Keratinocyte (primary cell): ENCODE results near the gene DIP2C. TPM values are rescaled to one million over a fixed set of nuclear protein-coding genes. Genes with fewer than 3 reads are reported as not detected.

ENCODE experiments used
- DNase-seq: peaks from one replicate; pipeline ENCODE4 v3.0.0-alpha.2; 2011; ENCODE audit warnings: low read depth, missing footprints, low spot score
- FAIRE-seq: peaks from 2 replicates; lab custom pipeline; 2011; peaks lifted over from hg19 to GRCh38; lab: Jason Lieb, UNC
- H2AFZ ChIP-seq: 2 replicates; pipeline ENCODE4 v1.6.0; 2012; ENCODE audit warnings: low read length, control low read depth, inconsistent platforms; ENCODE audit not compliant: control insufficient read depth
- H3K27ac ChIP-seq: 2 replicates; pipeline ENCODE4 v1.5.1; 2011; ENCODE audit warnings: low read length; ENCODE audit not compliant: control insufficient read depth, insufficient read depth
- H3K27me3 ChIP-seq: 3 replicates; pipeline ENCODE4 v1.6.0; 2011; ENCODE audit warnings: low read length; ENCODE audit not compliant: control insufficient read depth, insufficient read depth; ENCODE audit errors: extremely low read depth
- H3K36me3 ChIP-seq, 2 experiments: 2 replicates in 1 of 2; 3 replicates in 1 of 2; pipeline ENCODE4 v1.5.1; 2011; ENCODE audit warnings: low read length in 2 of 2, mild to moderate bottlenecking in 1 of 2; ENCODE audit not compliant: control insufficient read depth in 2 of 2, insufficient read depth in 2 of 2; ENCODE audit errors: extremely low read depth in 1 of 2
- H3K4me1 ChIP-seq: 3 replicates; pipeline ENCODE4 v1.5.1; 2011; ENCODE audit warnings: low read length; ENCODE audit not compliant: control insufficient read depth, insufficient read depth; ENCODE audit errors: extremely low read depth
- H3K4me2 ChIP-seq: 3 replicates; pipeline ENCODE4 v1.6.0; 2011; ENCODE audit warnings: low read depth, low read length; ENCODE audit not compliant: control insufficient read depth, insufficient read depth; ENCODE audit errors: extremely low read depth
- H3K4me3 ChIP-seq, 3 experiments: fragments of 200-600 bp in 1 of 3; sonication (generic) in 1 of 3; 2 replicates in 2 of 3; 3 replicates in 1 of 3; pipeline ENCODE4 v1.5.1; 2011 to 2016; ENCODE audit warnings: low read length in 3 of 3, mild to moderate bottlenecking in 3 of 3, control low read depth in 2 of 3, inconsistent platforms in 1 of 3, low read depth in 1 of 3, mixed read lengths in 1 of 3, mixed run types in 1 of 3, moderate library complexity in 1 of 3; ENCODE audit not compliant: control insufficient read depth in 2 of 3, insufficient read depth in 2 of 3; ENCODE audit errors: extremely low read depth in 1 of 3
- H3K79me2 ChIP-seq: 2 replicates; pipeline ENCODE4 v1.6.0; 2012; ENCODE audit warnings: low read length; ENCODE audit not compliant: control insufficient read depth, insufficient read depth
- H3K9ac ChIP-seq: 3 replicates; pipeline ENCODE4 v1.6.0; 2011; ENCODE audit warnings: low read length; ENCODE audit not compliant: control insufficient read depth, insufficient read depth; ENCODE audit errors: extremely low read depth
- H3K9me1 ChIP-seq: 3 replicates; pipeline ENCODE4 v1.6.0; 2011; ENCODE audit warnings: low read length; ENCODE audit not compliant: control insufficient read depth, insufficient read depth; ENCODE audit errors: extremely low read depth
- H3K9me3 ChIP-seq: 2 replicates; pipeline ENCODE4 v1.5.1; 2012; ENCODE audit warnings: low read depth, low read length; ENCODE audit not compliant: control insufficient read depth
- H4K20me1 ChIP-seq: 3 replicates; pipeline ENCODE4 v1.6.0; 2011; ENCODE audit warnings: low read length; ENCODE audit not compliant: control insufficient read depth, insufficient read depth; ENCODE audit errors: extremely low read depth
- CTCF ChIP-seq, 3 experiments: IDR thresholded peaks in 1 of 3; conservative IDR thresholded peaks in 1 of 3; optimal IDR thresholded peaks in 1 of 3; 2 replicates in 2 of 3; 3 replicates in 1 of 3; pipeline versions ENCODE3 to v1.5.1; 2011; ENCODE audit warnings: low read length in 3 of 3, mild to moderate bottlenecking in 3 of 3, moderate library complexity in 2 of 3, control low read depth in 1 of 3, inconsistent platforms in 1 of 3; ENCODE audit not compliant: insufficient read depth in 2 of 3; ENCODE audit errors: extremely low read depth in 1 of 3
- EZH2 ChIP-seq: IDR thresholded peaks from one replicate; pipeline ENCODE4 v1.6.1; 2012; ENCODE audit warnings: inconsistent platforms, mild to moderate bottlenecking, low read length, moderate library complexity
- dilution Hi-C: fragments of 300-500 bp; cut with MboI; formaldehyde crosslinking; loops from one replicate; pipeline ENCODE4 v1.7.0; 2020; ENCODE audit warnings: low sequenced_read_pairs; ENCODE audit not compliant: extremely low pct_ligation_motif_present
- polyA plus RNA-seq, 5 experiments: library from polyadenylated mRNA; depleted of rRNA in 3 of 5; stranded (reverse) in 3 of 5; stranded (forward) in 1 of 5; unstranded in 1 of 5; fragments of >200 nt; gene quantifications; 1 replicate in 1 of 5; 2 replicates in 3 of 5; 3 replicates in 1 of 5; pipeline versions ENCODE4 v1.2.1 to v1.2.3, GENCODE V29; 2011 to 2012; ENCODE audit warnings: missing spikeins in 2 of 5, low read depth in 1 of 5, low replicate concordance in 1 of 5

Gene DIP2C
- polyA plus RNA-seq, 1 donor (not counting 4 experiments of a cell fraction or from before 2014, with no cell fraction given), result 1.3 TPM

GRCh38 chr10:310371-310770 is 379.1 kb downstream of the DIP2C start:
- no peaks in the 10 kb centered on the region for H3K79me2 ChIP-seq
- H3K9ac ChIP-seq, result no peak overlapping the region
- dilution Hi-C loops, result no loop called here
- no peak overlapping the region for H3K4me3 ChIP-seq
- DNase-seq (no peak), FAIRE-seq (no peak)
- no peaks in the 10 kb centered on the region for H3K9me3 ChIP-seq
- H3K9me1 ChIP-seq, result no peaks in the 10 kb centered on the region
- H3K27me3 ChIP-seq, result no peaks in the 10 kb centered on the region
- no peak overlapping the region for H2AFZ ChIP-seq
- H3K4me1 ChIP-seq, result no peaks in the 10 kb centered on the region
- TF ChIP-seq EZH2 (no peak), CTCF (optimal IDR thresholded peaks at IDR 0.05 in 1 of 3, IDR thresholded peaks at IDR 0.05 in 1 of 3, conservative IDR thresholded peaks at IDR 0.05 in 1 of 3; ENCODE audit: extremely low read depth in 1 of 3, insufficient read depth in 2 of 3, low read length in 3 of 3) (no peak)
- H3K27ac ChIP-seq, result no peak overlapping the region
- no peak overlapping the region for H3K4me2 ChIP-seq
- no peaks in the 10 kb centered on the region for H4K20me1 ChIP-seq
- H3K36me3 ChIP-seq, result no peaks in the 10 kb centered on the region

- Histone ChIP-seq H3K27me3 (no peaks in the 10 kb centered on the region), H3K9me3 (no peaks in the 10 kb centered on the region), H3K9me1 (no peaks in the 10 kb centered on the region), H3K9ac (no peak overlapping the region), H3K4me1 (no peaks in the 10 kb centered on the region), H2AFZ (no peak overlapping the region), H3K36me3 (no peaks in the 10 kb centered on the region), H3K4me2 (no peak overlapping the region), H3K79me2 (no peaks in the 10 kb centered on the region), H3K27ac (no peak overlapping the region), H3K4me3 (no peak overlapping the region), H4K20me1 (no peaks in the 10 kb centered on the region)
- dilution Hi-C loops, result no loop called here
- FAIRE-seq (no peak), DNase-seq (no peak)
- TF ChIP-seq CTCF (optimal IDR thresholded peaks at IDR 0.05 in 1 of 3, IDR thresholded peaks at IDR 0.05 in 1 of 3, conservative IDR thresholded peaks at IDR 0.05 in 1 of 3; ENCODE audit: extremely low read depth in 1 of 3, insufficient read depth in 2 of 3, low read length in 3 of 3) (no peak), EZH2 (no peak)
Observed at GRCh38 chr10:308572-309085, 380.8 kb downstream of the DIP2C start.
